Stimulated activated CD8-positive, alpha-beta memory T cell treated with anti-CD3 and anti-CD28 coated beads, Interleukin-7, amount 100 ng/mL, for 4 hours (primary cell): ENCODE data around the gene CLDN22.

Source experiments
- DNase-seq, 2 donors: peaks; one replicate each; pipeline ENCODE4 v3.0.0-alpha.2; 2020; ENCODE audit warnings: low read depth in 2 of 2

Gene CLDN22

DNA sequence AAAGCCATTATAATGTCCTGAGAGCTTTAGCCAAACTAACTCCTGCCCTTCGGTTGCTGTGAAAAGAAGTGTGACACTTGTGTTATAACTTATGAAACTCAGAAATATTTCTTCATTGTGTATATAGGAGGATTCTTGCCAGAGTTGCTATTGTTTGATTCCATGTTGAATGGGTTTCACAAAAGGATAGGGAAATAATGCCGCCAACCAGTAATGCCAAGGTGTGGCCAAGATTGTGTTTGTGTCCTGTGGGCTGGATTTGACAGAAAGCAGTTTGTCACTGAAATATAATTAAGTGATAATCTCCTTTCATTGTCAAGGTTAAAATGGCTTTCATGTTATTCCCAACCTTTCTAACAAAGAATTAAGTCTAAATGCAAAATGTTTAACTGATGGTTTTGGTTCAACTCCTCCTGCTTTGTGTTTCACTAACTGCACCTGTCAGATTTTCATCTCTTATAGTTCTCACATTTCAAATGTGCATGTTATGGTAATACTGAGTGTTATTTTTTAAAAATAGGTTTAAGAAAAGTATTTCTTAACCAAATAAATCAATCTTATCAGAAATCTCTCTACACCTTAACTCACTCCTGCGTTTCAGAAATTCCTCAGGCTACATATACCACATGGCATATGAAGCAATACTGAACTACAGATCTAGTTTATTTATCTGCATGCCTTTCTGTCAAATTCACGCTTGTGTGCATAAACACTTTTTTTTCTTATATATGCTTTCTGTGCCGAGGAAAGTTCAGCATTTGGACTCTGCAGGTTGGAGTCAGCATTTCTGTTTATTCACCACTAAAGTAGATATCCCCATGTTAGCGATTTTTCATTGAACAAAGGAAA, at the start of gene CLDN22:
Gene CLDN22 (minus strand): TSS at position 66 of the 849 bp plus-strand sequence. CDS start 58 bp downstream, at position 8.
- DNase-seq: no peak

DNA sequence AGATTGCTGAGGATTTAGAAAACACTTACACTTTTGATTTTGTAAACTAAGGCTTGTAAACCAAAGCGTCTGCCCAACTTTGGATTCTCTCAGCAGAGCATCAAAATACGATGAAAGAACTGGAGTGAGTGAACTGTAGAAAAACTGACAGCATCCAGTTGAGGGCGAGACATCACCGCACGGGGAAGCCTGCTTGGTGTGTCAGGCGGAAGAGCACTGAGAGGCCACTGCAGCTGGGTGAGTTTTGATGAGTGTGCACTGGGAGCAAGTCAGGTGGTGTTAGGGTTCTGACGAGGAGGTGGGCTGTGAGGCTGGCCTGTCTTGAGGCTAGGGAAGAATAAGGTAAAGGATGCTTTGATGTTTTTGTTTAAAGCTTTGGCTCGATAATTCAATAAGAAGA, 49.0 kb upstream of the CLDN22 start:
- no peak for DNase-seq

DNA sequence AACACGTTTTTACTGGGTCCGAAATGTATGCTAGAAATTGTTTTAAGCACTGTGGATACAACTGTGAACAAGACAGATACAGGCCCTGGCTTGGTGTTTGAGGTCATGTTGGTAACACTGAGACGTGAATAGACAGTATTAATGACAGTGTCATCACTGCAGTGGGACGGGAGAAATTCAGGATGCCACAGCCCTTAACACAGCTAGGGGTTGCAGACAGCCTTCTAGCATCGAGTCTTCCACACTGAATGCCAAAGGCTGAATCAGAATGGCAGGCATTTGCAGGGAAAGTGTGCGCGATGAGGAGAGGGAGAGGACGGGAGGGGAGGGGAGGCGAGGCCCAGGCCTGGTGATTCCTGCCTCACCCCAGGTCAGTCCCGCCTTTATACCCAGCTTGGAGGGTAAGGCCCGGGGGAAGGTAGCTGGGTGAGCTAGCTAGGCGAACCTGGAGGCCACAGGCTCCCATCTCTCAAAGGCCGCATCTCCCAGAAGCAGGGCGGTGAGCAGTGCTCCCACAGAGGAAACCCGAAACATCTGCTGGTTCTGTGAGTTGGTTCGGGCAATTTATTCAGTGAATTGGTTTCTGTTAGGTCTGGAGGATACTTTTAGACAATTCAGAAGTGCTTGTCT, 46.2 kb upstream of the CLDN22 start:
- no peak for DNase-seq

DNA sequence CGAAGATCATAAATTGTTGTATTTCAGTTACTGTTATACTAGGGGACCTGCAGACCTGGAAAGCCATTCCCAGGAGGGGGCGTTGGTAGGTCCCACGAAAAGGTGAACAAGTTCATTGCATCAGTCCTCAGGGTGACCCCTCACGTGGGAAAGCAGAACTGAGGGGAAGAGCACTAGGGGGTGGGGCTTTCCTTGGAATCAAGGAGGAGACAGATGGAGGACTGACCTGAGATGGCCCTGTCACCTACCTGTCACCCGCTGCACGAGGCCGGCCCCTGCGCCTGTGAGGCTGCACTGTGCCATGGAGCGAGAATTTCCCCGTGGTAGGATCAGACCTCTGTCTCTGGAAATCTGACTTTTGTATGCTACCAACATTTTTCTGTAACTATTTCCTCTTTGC, 43.9 kb upstream of the CLDN22 start:
- DNase-seq: no peak

DNA sequence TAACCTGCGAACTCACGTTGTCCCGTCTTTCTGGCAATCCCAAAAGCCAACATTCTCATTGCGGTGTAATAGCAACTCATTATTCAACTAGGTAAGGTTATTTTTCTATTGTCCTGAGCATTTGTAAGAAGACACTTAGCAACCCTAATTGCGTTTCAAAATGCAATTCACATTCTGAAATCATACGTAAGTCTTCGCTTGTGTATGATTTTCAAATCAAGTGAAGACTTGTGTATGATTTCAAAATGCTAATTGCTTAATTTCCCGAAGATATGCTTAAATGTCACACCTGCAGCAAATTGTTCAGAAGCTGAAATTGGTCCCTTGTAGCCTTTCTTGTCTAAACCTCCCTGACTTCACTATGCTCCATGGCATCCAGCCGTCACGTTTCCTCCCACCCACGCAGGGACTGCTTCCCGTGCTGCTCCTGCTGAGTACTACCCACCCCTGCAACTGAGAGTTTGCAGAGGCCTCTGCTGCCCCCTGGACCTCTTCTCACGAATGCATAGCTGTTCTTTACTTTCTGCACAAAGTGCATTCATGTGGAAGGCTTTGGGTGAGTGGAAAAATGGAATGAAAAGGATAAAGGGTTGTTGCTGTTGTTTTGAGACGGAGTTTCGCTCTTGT, 43.0 kb upstream of the CLDN22 start:
- DNase-seq: no peak

DNA sequence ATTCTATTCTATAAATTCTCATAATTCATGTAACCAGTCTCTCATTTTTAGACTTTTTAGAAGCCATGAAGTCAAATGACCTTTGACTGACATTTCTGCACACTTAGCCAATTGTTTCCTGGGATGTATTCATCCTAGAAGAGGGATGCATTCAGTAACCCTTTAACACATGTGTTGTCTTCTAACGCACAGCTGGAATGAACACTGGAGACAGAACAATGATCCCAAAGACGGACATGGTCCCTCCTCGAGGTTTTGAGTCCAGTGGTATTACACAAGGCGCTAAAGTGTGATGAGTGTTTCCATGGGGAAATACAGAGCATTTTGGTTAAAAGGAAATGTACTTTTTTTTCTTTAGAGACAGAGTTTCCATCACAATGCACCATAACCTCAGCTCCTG, 42.0 kb upstream of the CLDN22 start:
- no peak for DNase-seq

DNA sequence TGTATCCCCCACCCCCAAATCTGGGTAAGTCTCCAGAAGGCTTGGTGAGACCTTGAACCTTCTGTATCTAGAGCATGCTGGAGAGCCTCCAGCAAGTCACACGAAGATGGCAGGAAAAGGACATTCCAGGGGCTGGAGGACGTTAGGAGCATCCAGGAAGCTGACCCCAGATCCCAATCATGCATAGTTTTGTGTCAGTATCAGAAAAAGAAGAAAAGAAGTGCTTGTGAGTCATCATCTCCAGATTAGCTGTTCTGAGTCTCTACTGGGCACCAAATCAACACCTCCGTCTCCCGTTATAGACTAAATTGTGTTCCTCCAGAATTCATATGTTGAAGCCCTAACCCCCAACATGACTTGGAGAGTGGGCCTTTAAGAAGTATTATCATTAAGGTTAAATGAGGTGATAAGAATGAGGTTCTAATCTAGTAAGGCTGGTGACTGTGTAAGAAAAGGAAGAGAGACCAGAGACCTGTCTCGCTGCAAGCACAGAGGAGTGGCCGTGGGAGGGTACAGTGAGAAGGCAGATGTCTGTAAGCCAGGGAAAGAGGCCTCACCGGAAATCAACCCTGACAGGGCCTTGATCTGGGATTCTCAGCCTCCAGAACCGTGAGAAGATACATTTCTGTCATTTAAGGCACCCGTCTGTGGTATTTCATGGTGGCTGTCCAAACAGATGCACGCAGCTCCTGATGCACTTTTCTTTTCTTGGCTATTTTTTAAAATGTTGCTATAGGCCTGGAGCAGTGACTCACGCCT, 40.3 kb upstream of the CLDN22 start:
- DNase-seq: no peak

DNA sequence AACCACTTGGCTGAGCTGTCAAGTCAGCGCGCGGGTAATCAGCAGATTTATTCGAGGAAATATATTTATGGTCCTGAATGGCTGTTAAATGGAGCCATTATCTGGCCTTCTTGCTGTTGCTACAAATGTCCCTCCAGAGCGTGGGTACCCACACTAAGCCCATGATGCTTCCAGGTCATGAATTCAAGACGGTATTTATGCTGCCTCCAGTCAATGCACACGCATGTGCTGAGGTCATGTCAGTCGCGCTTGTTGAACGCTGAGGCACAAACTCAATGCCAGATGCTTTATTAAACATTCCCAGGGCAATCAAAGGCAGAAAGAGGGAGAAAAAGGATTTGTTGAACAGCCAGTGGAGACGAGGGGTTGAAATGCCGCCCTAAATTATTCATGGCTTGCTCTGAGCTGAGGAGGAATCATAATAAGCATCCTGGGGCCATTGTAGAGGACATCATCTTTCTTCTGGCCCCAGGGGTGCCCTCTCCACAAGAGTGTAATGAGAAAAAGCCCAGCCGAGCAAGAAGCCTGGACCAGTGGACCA, 38.2 kb upstream of the CLDN22 start:
- no peak for DNase-seq

DNA sequence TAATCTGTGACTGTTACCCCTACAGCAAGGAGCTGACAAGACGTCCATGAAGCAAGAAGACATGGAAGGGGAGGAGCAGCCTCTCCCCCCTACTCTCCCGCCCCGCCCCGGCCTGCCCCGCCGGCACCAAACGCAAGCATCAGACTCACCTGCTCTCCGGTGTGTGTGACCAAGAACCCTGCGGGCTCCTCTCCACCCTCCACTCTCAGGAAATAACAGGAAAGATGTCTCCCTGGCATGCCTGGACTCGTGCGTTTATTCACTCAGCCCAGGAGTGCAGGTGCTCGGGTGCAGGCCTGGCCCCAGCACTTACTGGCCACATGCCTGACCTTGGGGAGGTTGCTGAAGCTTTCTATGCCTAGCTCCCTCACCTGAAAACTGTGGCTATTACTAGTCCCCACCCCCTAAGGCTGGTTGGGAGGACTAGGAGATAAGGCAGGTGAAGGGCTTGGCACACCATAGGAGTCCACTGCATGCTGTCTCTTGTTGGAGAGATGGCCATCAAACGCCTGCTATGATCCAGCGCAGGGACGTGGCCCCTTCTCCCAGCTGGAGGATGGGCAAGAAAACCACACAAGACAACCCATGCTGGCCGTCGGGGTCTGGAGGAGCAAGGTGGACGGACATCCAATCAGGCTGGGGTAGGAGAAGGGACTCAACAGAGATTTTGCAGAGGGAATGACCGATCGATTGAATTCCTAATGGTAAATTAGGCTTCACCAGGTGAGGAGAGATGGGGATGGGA, 37.0 kb upstream of the CLDN22 start:
- DNase-seq: no peak

DNA sequence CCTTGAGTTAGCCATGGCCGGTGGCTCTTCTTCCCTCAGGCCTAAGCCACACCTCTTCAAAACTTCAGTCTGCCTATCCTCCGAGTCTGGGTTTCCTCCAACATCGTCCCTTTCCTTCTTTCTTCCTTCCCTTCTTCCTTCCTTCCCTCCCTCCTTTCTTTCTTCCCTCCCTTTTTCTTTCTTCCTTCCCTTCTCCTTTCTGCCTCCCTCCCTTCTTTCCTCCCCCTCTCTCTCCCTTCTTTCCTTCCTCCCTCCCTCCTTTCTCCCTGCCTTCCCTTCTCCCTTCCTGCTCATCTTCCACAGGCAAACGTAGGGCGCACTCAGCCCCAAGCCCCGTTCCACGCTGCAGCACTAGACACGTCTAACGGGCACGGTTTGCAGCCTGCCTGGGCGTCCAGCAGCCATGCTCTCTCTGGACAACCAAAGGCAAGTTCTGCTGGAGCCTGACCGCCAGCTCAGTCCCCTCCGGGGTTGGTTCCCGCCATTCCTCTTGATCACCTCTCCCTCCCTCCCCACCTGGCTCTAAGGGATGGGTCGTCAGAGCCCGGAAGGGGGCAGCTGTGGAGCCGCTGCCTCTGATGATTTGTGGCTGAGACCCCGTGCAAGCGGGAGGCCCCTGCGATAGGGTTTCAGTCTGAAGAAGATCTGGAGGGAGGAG, 36.2 kb upstream of the CLDN22 start:
- no peak for DNase-seq

DNA sequence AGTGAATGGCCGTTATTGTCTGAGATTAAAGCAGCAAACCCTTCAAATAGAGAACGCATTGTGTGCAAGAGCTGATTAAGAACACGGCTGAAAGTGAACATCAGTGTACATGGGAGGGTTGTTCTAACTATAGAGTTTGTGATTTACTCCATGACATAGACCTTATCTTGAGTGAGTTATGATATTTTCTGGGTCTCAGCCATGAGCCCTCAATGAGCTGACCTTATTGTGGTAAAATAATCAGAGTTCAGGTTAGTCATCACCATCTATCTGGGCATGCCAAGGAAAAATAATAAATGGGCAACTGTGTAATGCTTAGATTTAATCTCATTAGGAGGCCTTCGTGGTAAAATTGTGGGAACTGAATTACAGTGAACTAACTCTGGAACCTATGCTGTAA, 35.3 kb upstream of the CLDN22 start:
- no peak for DNase-seq

DNA sequence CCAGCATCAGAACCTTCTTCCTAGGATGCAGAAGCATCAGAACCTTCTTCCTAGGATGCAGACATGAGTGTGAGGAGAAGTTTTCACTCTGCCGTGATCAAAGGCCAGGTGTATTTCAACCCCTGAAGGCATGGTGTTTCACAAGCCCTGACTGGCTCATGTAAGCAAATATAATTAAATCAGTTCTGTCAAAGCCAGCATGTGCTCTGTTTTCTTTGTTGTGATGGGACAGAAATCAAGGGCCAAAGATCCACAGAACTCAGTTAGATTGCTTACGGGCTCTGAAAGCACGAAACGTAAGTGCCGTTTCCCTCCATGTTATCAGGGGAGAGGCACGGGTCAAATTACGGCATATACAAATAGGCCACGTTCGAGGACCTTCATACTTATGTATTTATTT, 34.1 kb upstream of the CLDN22 start:
- no peak for DNase-seq

DNA sequence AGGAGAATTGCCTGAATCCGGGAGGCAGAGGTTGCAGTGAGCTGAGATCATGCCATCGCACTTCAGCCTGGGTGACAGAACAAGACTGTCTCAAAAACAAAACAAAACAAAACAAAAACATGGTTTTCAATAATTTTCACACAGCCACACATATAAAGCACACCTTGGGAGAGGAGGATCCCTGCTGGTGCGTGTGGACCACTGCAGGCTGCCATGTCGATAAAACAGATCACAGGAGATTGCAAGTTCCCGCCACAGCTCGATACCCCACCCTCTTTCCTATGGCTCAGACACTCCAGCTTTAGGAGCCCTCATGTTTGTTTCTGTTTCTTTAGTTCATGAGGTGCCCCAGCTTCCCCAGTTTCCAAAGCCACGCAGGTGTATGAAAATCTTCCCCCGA, 33.5 kb upstream of the CLDN22 start:
- DNase-seq: no peak

DNA sequence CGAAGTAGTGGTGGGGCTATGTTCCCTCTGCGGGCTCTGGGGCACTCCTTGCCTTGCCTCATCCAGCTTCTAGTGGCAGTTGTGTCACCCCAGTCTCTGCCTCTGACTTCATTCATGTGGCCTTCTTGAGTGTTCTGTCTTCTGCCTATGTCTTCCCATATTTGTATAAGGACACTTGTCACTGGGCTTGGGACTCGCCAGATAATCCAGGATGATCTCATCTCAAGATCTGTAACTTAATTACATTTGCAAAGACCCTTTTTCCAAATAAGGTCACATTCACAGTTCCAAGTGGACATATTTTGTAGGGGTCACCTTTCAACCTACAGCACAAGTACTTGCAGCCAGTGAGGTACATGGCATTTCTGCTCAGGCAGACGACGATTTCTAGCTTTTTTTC, 32.5 kb upstream of the CLDN22 start:
- DNase-seq: no peak

DNA sequence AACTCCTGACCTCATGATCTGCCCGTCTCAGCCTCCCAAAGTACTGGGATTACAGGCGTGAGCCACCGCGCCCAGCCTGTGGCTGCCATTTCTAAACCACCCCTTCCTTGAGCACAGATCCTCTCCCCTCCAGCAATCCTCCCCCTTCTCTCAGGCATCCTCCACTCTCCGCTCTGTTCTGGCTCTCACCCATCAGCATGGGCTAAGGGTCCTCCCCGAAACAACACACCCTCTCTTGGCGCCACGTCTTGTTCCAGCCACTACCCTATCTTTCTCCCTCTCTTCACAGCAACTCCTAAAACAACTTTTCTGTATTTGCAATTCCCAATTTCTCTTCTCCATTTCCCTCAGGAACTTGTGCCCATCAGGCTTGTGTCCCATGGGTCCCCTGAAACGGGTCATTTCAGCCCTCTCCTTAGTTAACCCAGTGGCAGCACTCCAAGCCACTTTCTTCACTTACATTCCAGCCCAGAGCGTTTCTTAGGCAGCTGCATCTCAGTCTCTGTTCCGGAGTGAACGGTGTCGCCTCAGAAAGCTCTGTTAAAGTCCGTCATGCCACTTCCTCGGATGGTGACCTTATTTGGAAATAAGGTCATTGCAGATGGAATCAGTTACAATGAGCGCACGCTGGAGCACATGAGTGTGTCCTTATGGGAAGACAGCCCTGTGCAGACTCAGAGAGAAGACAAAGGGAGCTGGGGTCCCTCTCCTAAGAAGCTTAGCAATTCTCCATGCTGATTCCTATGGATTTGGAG, 30.4 kb upstream of the CLDN22 start:
- DNase-seq: no peak

DNA sequence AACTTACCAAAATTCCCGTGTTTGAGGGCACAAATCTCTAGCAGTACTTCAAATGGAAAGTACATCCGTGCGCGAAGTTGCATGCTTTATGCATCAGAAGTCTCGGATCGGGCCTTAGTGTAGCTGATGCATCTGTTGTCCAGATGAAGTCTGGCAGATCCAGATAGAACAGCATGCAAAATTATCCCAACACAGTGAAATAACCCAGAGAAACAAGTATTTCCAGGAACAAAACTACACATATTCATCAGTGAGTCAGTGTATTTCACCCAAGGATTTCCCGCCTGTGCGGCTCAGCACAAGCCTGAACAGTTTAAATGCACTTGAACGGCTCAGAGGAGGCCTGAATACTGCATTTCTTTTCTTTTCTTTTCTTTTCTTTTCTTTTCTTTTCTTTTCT, 29.6 kb upstream of the CLDN22 start:
- no peak for DNase-seq

DNA sequence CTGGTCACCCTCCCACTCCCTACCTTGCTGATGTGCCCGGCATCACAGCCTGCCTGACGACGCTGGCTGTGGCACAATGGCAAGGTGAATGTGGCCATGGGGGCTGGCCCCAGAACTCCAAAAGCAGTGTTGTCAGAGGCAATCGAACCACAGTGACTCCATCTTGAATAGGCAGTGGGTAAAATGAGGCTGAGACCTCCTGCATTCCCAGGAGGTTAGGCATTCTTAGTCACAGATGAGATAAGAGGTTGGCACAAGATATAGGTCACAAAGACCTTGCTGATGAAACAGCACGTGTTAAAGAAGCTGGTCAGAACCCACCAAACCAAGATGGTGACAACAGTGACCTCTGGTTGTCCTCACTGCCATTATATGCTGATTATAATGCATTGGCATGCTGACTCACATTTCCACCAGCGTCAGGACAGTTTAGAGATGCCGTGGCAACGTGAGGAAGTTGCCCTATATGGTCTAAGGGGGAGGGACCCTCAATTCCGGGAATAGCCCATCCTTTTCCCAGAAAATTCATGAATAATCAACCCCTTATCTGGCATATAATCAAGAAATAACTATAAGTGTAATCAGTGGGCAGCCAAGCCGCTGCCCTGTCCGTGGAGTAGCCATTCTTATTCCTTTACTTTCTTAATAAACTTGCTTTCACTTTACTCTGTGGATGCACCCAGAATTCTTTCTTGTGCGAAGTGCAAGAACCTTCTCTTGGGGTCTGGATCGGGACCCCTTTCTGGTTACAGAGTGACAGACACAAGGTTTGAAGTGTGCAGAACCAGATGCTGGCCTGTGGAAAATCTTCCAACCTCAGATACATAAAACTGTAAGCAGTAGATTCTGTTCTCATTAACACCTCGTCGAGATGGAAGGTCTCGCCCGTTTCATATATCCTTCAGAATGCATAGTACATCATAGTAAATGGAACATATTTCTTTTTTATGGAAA, 28.9 kb upstream of the CLDN22 start:
- DNase-seq: no peak

DNA sequence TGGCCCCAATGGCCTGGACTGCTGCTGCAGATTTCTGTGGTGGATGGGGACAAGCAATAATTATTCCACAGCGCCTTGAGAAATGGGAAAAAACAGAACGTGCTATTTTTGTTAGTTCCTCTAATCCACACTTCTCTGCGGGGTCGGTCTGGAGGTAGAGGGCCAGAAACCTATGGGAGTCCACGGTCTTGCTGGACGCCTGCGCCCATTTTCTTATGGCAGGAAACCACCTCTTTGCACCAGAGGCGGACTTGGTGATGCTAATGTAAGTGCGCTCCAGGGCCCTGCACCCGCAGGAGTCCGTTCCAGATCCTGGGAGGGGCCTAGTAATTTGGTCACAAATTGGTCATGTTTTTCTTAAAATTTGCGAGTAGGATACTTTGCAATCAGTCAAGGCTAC, 28.1 kb upstream of the CLDN22 start:
- DNase-seq: no peak

DNA sequence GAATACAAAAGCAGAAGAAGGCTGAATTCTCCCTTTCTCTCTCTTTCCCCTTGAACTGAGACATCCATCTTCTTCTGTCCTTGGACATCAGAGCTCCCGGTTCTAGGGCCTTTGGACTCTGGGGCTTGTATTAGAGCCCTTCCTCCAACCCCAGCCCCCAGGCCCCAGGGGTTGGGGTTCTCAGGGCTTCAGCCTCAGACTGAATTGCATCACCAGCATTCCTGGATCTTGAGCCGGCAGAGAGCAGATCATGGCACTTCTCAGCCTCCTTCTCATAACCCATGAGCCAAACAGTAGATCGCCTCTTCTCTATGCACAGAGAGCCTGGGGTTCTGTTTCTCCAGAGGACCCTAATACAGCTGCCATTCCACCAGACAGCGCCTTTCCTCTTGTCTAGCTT, 27.5 kb upstream of the CLDN22 start:
- DNase-seq: no peak
